Fibroblast of lung (primary cell): ENCODE data around the gene ZNF318.

ENCODE experiments used
- EZH2 ChIP-seq: IDR thresholded peaks from 2 replicates; pipeline ENCODE4 v1.5.1; 2012; ENCODE audit warnings: low read length, control low read depth, mild to moderate bottlenecking; ENCODE audit errors: missing control alignments
- TF ChIP-seq, protein P1 (sequence below), 2 donors: IDR thresholded peaks in 1 of 2; conservative IDR thresholded peaks in 1 of 2; 1 replicate in 1 of 2; 2 replicates in 1 of 2; pipeline ENCODE4 v1.5.1; 2011 to 2012; ENCODE audit warnings: low read length in 2 of 2, control low read depth in 1 of 2, inconsistent platforms in 1 of 2, low read depth in 1 of 2, mild to moderate bottlenecking in 1 of 2

DNA sequence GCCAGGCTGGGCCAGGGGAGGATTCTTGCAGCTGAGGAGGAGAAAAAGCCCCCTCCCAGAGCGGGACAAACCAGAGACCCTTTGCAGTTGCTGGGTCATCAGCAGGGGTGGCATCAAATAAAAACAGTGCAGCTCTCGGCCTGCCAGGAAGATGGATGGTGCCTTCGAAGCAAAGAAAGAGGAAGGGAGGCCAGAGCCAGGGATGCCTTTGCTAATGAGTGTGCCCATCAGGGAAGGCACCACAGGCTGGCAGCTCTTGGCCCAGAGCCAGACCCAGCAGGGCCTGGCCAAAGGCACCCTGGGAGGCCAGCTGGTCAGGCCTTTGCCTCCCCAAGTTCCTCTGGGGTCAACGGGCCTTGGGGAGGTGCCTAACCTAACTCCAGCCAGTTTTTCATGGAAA, 26.3 kb upstream of the ZNF318 start:
- TF ChIP-seq, protein P1, sequence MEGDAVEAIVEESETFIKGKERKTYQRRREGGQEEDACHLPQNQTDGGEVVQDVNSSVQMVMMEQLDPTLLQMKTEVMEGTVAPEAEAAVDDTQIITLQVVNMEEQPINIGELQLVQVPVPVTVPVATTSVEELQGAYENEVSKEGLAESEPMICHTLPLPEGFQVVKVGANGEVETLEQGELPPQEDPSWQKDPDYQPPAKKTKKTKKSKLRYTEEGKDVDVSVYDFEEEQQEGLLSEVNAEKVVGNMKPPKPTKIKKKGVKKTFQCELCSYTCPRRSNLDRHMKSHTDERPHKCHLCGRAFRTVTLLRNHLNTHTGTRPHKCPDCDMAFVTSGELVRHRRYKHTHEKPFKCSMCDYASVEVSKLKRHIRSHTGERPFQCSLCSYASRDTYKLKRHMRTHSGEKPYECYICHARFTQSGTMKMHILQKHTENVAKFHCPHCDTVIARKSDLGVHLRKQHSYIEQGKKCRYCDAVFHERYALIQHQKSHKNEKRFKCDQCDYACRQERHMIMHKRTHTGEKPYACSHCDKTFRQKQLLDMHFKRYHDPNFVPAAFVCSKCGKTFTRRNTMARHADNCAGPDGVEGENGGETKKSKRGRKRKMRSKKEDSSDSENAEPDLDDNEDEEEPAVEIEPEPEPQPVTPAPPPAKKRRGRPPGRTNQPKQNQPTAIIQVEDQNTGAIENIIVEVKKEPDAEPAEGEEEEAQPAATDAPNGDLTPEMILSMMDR (conservative IDR thresholded peaks at IDR 0.05 in 1 of 2, IDR thresholded peaks at IDR 0.05 in 1 of 2; ENCODE audit: low read depth in 1 of 2, low read length in 2 of 2): no peak
- TF ChIP-seq EZH2: no peak
